ENCODE data around the gene MYT1. TPM values are rescaled to one million over a fixed set of nuclear protein-coding genes. Genes with fewer than 3 reads are reported as not detected.

Gene MYT1
- total RNA-seq, 1 experiment from 2014 or later: 0.22 TPM

DNA sequence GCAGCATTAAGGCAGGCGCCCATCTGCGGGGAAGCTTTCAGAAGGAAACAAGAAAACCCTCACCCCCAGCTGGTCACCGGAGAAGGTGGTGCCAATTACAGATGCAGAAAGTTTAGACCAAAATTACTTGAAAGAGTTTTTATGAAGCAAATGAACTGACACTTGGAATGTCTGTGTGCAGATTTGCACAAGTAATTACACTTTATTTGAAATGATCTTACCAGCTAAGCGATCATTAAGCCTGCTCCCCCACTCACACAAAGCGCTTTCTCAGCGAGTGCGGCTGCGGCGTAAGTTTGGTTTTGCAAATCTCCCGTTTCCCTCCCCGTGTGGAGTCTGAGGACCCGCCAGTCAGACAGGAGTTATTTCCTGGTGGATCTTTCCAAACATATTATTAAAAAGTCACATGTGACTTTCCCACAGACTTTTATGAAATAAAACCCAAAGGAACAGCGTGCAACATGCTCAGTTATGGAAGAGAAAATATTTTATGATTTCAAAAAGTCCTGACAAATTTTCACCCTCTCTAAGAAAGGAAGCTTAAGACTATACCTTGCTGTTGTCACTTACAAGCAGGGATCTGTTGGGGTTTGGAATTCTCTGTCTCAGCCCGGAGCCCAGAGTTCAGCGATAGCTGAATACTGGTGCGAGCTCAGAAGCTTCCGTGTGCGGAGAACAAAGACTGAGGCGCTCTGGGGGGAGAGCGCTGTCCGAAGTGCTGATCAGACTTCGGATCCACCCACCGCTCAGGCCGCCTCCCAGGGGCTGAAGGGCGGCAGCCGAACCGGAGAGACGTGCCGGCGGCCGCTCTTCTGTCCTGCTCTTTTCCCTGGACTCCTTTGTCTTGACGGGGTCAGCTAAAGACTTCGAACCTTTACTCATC is 2.7 kb upstream of the MYT1 start:
- Histone ChIP-seq H3K4me1 (ENCODE audit: insufficient read depth, low read length) (no peaks in the 10 kb centered on the region), H3K9me3 (ENCODE audit: low read length) (no peaks in the 10 kb centered on the region), H3K36me3 (ENCODE audit: low read depth, low read length) (no peaks in the 10 kb centered on the region), H3K27me3 (ENCODE audit: low read length) (peaks cover 61% of the 10 kb centered on the region), H3K9ac (ENCODE audit: low read length) (no peak overlapping the region), H2AFZ (ENCODE audit: low read length) (no peak overlapping the region), H4K20me1 (ENCODE audit: low read length) (no peaks in the 10 kb centered on the region), H3K79me2 (ENCODE audit: low read length) (no peaks in the 10 kb centered on the region), H3K9me2 (replicated peaks; ENCODE audit: low read length) (no peaks in the 10 kb centered on the region), H3K4me2 (ENCODE audit: low read length) (no peak overlapping the region), H3K4me3 (ENCODE audit: low read length) (no peak overlapping the region), H3K27ac (ENCODE audit: low read length) (no peak overlapping the region), H3F3A (ENCODE audit: low read length, unreplicated experiment) (no peaks in the 10 kb centered on the region)
- no peak; the same call in 1 of the 2 replicates for ATAC-seq
- DNase-seq: peak; percentile 29
- CTCF ChIA-PET: no interaction called here
- BruUV-seq (replicated peaks): no TSS peak
- TF ChIP-seq EZH2 (IDR thresholded peaks at IDR 0.05; ENCODE audit: low read length, unreplicated experiment): no peak
- TF ChIP-seq EZH2phosphoT487 (IDR thresholded peaks at IDR 0.05; ENCODE audit: borderline replicate concordance, low read length): no peak
- no peak for TF ChIP-seq CTCF (conservative IDR thresholded peaks at IDR 0.05; ENCODE audit: low read depth, low read length)
- POLR2A ChIA-PET (ENCODE audit: unreplicated experiment): no interaction called here
- intact Hi-C loops (cut with micrococcal nuclease): no loop called here

GRCh38 chr20:64162239-64162910 is 1.9 kb upstream of the MYT1 start:
- no peak overlapping the region for H3K4me2 ChIP-seq (ENCODE audit: low read length)
- H3K9ac ChIP-seq (ENCODE audit: low read length): no peak overlapping the region
- DNase-seq (no peak), ATAC-seq (no peak)
- no peaks in the 10 kb centered on the region for H3F3A ChIP-seq (ENCODE audit: low read length, unreplicated experiment)
- ChIA-PET POLR2A (ENCODE audit: unreplicated experiment) (no interaction called here), CTCF (no interaction called here)
- no peaks in the 10 kb centered on the region for H3K36me3 ChIP-seq (ENCODE audit: low read depth, low read length)
- H3K27ac ChIP-seq (ENCODE audit: low read length): no peak overlapping the region
- H3K27me3 ChIP-seq (ENCODE audit: low read length): peaks cover 69% of the 10 kb centered on the region
- H3K4me3 ChIP-seq (ENCODE audit: low read length): no peak overlapping the region
- H3K9me2 ChIP-seq (replicated peaks; ENCODE audit: low read length): no peaks in the 10 kb centered on the region
- no peaks in the 10 kb centered on the region for H3K79me2 ChIP-seq (ENCODE audit: low read length)
- no peaks in the 10 kb centered on the region for H4K20me1 ChIP-seq (ENCODE audit: low read length)
- intact Hi-C loops (cut with micrococcal nuclease): no loop called here
- H2AFZ ChIP-seq (ENCODE audit: low read length): no peak overlapping the region
- no peaks in the 10 kb centered on the region for H3K9me3 ChIP-seq (ENCODE audit: low read length)
- TF ChIP-seq CTCF (conservative IDR thresholded peaks at IDR 0.05; ENCODE audit: low read depth, low read length): no peak
- TF ChIP-seq EZH2 (IDR thresholded peaks at IDR 0.05; ENCODE audit: low read length, unreplicated experiment): no peak
- no peak for TF ChIP-seq EZH2phosphoT487 (IDR thresholded peaks at IDR 0.05; ENCODE audit: borderline replicate concordance, low read length)
- BruUV-seq (replicated peaks): no TSS peak
- no peaks in the 10 kb centered on the region for H3K4me1 ChIP-seq (ENCODE audit: insufficient read depth, low read length)

DNA sequence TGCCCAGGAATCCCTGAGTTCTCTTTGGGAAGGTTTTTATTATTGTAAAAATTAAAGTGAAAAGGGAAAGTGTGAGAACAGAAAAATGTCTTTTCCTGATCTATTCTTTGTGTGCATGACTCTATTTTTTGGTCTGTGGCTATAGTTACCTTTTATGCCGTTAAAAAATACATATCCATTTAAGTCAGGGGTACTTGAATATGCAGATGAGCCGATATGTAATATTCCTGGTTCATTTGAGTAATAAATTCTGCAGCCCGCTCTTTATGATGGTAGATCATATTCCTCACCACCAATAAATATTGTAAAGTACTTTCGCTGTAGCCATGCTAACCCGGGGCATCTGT is 503 bp upstream of the MYT1 start:
- CTCF ChIA-PET: no interaction called here
- intact Hi-C loops (cut with micrococcal nuclease): no loop called here

More for the DNA sequence above, 503 bp upstream of the MYT1 start:
- no peaks in the 10 kb centered on the region for H3F3A ChIP-seq (ENCODE audit: low read length, unreplicated experiment)
- DNase-seq (no peak), ATAC-seq (no peak)
- no peaks in the 10 kb centered on the region for H3K9me3 ChIP-seq (ENCODE audit: low read length)
- H3K27me3 ChIP-seq (ENCODE audit: low read length): peaks cover 83% of the 10 kb centered on the region
- H3K27ac ChIP-seq (ENCODE audit: low read length): no peak overlapping the region
- H3K4me2 ChIP-seq (ENCODE audit: low read length): no peak overlapping the region
- no peak overlapping the region for H3K9ac ChIP-seq (ENCODE audit: low read length)
- no TSS peak for BruUV-seq (replicated peaks)
- no peak for TF ChIP-seq CTCF (conservative IDR thresholded peaks at IDR 0.05; ENCODE audit: low read depth, low read length)
- TF ChIP-seq EZH2phosphoT487 (IDR thresholded peaks at IDR 0.05; ENCODE audit: borderline replicate concordance, low read length): no peak
- TF ChIP-seq EZH2 (IDR thresholded peaks at IDR 0.05; ENCODE audit: low read length, unreplicated experiment): no peak
- POLR2A ChIA-PET (ENCODE audit: unreplicated experiment): no interaction called here
- no peaks in the 10 kb centered on the region for H3K9me2 ChIP-seq (replicated peaks; ENCODE audit: low read length)
- H3K4me3 ChIP-seq (ENCODE audit: low read length): no peak overlapping the region
- H3K36me3 ChIP-seq (ENCODE audit: low read depth, low read length): no peaks in the 10 kb centered on the region
- no peaks in the 10 kb centered on the region for H3K4me1 ChIP-seq (ENCODE audit: insufficient read depth, low read length)
- no peak overlapping the region for H2AFZ ChIP-seq (ENCODE audit: low read length)
- H4K20me1 ChIP-seq (ENCODE audit: low read length): no peaks in the 10 kb centered on the region
- no peaks in the 10 kb centered on the region for H3K79me2 ChIP-seq (ENCODE audit: low read length)

Measured in PC-3 (cell line).